Hematopoietic multipotent progenitor cell (in vitro differentiated cells): ENCODE measurements around the gene SLC25A18. TPM values are rescaled to one million over a fixed set of nuclear protein-coding genes. Genes with fewer than 3 reads are reported as not detected.
A peak's percentile ranks its signal among the peaks of the same experiment; 100 is the strongest.
"Not testable (repeated sequence)": the region's sequence is repeated elsewhere in the genome, so short reads cannot be mapped to it uniquely, and the experiment has no call there.

Experiments used
- DNase-seq, 3 donors: peaks; one replicate each; pipeline ENCODE4 v3.0.0-alpha.2; 2011 to 2015; ENCODE audit warnings: low read depth in 2 of 3, low spot score in 2 of 3
- total RNA-seq: library from RNA; depleted of rRNA; stranded (reverse); fragments of >200 nt; gene quantifications from one replicate; pipeline ENCODE4 v1.2.3, GENCODE V29; 2012

The SLC25A18 gene
- total RNA-seq, 1 donor: not detected

- no peak for DNase-seq
Measured at GRCh38 chr22:17603668-17604067, 40.4 kb downstream of the SLC25A18 start.

DNA sequence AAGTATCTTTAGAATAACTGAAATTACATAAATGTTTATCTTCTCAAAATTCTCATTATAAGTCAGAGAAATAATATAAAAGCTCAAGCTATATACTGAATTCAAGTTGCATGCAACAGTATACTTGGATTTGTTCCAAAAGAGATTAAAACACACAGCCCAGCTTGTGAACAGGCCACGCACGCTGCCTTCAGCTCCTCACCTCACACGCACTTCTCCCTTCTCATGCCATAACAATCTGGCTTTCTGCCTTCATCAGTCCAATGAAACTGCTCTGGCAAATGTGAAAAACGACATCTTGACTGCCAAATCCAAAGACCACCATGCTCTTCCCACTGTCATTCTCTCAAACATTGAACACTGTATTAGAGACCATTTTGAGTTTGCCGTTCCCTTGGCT lies 43.2 kb downstream of the SLC25A18 start:
- DNase-seq: peak in 2 of 3 donors; percentile 9 to 11

- DNase-seq: no peak
Measured at GRCh38 chr22:17607891-17608521, 44.7 kb downstream of the SLC25A18 start.

GRCh38 chr22:17612057-17612456 lies 48.8 kb downstream of the SLC25A18 start:
- no peak for DNase-seq

GRCh38 chr22:17613280-17613679 lies 50.0 kb downstream of the SLC25A18 start:
- DNase-seq: no peak

GRCh38 chr22:17627961-17628405 lies 64.7 kb downstream of the SLC25A18 start:
- DNase-seq: no peak

GRCh38 chr22:17628406-17629172 lies 65.3 kb downstream of the SLC25A18 start, which contains the start of gene ATP6V1E1:
Gene ATP6V1E1 (minus strand): TSS chr22:17628749. CDS start chr22:17628635, 114 bp downstream.
- DNase-seq: peak; percentile 85 to 96 (median 96)

GRCh38 chr22:17629173-17629489 lies 65.8 kb downstream of the SLC25A18 start:
- no peak for DNase-seq

GRCh38 chr22:17629641-17630040 lies 66.3 kb downstream of the SLC25A18 start:
- peak in 2 of 3 donors; percentile 13 to 18 for DNase-seq

DNA sequence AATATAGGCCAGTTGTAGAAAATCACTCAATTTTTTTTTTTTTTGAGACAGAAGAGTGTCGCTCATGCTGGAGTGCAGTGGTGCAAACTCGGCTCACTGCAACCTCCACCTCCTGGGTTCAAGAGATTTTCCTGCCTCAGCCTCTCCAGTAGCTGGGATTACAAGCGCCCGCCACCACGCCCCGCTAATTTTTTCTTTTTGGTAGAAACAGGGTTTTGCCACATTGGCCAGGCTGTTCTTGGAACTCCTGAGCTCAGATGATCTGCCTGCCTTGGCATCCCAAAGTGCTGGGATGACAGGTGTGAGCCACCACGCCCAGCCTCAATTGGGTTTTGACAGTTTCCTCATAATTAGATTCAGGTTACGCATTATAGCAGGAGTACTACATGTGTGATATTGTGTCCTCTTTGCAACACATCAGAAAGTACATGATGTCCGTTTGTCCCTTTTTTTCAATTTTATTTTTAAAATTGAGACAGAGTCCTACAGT lies 67.8 kb downstream of the SLC25A18 start:
- DNase-seq: no peak

DNA sequence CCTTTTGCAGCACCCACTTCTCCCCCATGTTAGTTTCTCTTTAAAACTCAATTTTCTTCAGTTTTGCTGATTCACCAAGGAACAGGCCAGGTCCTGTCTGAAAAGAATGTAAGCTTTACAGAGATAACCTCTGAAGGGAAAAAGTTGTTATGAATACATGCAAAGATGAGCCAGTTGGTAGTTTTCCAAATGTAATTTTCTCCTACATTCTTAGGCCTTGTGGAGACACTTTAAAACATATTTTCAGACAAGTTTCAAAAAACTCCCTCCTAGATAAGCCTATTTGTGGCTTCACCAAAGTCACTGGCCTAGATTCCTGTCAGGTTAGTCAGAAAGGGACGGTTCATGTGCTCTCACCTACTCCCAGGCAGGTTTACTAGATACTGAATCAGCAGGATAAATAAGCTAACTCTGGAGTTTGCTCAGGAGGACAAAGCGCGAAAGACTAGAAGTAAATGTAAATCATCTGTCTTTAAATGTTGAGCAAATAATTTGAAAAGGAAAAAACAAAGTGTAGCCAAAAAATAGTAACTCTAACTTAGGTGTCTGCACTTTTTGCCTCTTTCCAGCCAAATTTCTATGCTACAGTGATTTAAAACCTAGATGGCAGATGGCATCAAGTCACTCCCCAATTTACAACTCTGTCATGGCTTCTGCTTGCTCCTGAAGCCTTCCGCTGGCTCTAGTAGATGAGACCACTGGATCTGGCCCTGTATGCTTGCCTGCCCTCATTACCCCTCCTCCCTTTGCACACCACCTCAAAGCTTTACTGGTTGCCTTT lies 70.1 kb downstream of the SLC25A18 start:
- DNase-seq: no peak

GRCh38 chr22:17633998-17634323 lies 70.7 kb downstream of the SLC25A18 start:
- DNase-seq: no peak

- no peak for DNase-seq
Measured at GRCh38 chr22:17634696-17635095, 71.4 kb downstream of the SLC25A18 start.

GRCh38 chr22:17636850-17637249 lies 73.6 kb downstream of the SLC25A18 start:
- not testable (repeated sequence) for DNase-seq

DNA sequence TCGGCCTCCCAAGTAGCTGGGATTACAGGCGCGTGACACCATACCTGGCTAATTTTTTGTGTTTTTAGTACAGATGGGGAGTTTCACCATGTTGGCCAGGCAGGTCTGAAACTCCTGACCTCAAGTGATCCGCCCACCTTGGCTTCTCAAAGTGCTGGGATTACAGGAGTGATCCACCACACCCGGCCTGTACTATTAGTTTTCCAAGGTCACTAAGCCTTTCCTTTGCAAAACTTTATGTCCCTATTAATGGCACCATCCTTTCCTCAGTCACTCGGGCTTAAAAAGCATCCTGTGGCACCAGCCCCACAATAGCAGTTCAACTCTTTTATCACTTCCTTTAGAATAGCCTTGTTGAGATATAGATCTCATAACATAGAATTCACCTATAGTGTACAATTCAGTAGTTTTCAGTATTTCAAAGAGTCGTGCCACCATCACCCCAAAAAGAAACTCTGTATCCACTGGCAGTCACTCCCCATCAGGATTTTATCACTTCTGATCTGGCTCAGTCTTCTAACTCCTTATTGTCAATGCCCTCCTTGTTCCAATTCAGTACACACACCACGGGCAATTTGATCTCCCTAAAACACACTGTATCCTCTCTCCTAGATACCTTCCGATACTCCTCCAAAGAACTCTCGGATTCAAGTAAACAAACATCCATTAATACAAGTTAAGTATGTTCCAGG lies 74.3 kb downstream of the SLC25A18 start:
- no peak for DNase-seq

DNA sequence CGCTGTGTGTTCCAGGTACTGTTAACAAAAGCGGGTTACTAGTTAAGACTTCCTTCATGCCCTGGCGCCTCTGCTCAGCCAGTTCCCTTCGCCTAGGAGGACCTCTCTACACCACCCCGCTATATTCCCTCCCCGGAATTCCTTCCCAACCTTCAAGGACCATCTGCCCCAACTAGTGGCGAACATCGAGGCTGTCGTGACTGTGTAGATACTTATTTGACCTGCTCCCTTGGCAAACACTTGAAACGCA lies 74.8 kb downstream of the SLC25A18 start:
- DNase-seq: no peak

DNA sequence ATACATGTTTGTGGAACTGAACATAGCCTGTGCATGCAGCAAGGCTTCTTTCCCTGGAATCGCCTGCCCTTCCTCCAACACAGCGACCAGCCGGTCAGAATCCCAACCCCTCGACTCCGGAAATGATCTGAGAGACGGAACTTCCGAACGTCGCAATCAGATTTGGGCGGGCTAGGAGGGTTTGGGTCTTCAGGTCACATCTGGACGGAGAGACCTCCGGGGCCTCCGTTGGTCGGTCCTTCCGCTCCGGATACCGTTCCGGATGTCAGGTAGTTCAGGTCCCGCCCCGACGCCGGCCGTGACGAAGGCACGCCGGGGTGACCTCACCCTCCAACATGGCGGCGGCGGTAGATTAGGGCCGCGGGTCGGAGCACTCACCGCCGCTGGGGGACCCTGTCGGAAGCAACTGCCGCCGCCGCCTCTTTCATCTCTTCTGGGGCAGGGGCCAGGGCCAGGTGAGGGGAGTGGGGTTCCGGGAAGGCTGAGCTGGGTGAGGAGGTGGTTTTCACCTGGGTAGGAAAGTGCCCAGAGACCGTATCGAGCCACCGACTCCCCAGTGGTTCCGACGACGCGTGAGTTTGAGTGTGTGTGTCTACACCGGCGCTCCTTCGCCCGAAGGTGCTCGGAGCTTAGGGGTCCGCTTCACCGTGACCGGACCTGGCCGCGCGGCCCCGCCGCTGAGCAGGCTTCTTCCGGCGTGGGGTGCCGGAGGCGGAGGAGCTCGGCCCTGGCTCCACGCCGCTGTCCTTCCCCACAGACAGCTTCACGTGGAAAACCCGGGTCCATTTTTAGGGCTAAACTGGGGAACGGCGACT lies 75.3 kb downstream of the SLC25A18 start, which contains the start of gene BCL2L13:
TSS of gene BCL2L13 (plus strand) at position 326 of the 815 bp plus-strand sequence. CDS start 16,955 bp downstream, outside the sequence.
- DNase-seq: peak; percentile 77 to 94 (median 91)

DNA sequence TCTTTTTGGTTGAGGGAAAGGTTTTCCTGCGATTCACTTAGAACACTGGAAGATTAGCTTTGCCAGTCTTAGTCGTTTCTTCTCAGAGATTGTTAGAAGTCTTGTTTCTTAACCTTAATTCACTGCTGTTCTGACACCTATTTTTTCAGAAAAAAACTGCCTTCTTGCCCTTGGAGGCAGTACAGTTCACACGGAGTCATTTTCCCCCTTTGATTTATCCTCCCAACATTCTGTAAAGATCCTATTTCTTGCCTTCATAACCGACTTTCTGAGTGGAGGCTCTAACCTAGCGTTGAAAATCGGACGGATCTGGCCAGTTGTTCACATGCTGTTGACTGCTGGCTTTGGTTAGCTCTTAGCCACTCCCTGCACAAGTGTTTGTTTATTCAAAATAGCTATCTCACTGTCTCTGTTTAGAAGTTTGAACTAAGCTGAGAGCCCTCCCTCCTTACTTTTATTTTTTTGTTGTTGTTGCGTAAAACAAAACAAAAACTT lies 76.0 kb downstream of the SLC25A18 start:
- peak in 2 of 3 donors; percentile 28 to 54 for DNase-seq
